Measurements from ENCODE around the gene BCLAF1.
A peak's percentile ranks its signal among the peaks of the same experiment; 100 is the strongest.

The BCLAF1 gene, protein sequence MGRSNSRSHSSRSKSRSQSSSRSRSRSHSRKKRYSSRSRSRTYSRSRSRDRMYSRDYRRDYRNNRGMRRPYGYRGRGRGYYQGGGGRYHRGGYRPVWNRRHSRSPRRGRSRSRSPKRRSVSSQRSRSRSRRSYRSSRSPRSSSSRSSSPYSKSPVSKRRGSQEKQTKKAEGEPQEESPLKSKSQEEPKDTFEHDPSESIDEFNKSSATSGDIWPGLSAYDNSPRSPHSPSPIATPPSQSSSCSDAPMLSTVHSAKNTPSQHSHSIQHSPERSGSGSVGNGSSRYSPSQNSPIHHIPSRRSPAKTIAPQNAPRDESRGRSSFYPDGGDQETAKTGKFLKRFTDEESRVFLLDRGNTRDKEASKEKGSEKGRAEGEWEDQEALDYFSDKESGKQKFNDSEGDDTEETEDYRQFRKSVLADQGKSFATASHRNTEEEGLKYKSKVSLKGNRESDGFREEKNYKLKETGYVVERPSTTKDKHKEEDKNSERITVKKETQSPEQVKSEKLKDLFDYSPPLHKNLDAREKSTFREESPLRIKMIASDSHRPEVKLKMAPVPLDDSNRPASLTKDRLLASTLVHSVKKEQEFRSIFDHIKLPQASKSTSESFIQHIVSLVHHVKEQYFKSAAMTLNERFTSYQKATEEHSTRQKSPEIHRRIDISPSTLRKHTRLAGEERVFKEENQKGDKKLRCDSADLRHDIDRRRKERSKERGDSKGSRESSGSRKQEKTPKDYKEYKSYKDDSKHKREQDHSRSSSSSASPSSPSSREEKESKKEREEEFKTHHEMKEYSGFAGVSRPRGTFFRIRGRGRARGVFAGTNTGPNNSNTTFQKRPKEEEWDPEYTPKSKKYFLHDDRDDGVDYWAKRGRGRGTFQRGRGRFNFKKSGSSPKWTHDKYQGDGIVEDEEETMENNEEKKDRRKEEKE

DNA sequence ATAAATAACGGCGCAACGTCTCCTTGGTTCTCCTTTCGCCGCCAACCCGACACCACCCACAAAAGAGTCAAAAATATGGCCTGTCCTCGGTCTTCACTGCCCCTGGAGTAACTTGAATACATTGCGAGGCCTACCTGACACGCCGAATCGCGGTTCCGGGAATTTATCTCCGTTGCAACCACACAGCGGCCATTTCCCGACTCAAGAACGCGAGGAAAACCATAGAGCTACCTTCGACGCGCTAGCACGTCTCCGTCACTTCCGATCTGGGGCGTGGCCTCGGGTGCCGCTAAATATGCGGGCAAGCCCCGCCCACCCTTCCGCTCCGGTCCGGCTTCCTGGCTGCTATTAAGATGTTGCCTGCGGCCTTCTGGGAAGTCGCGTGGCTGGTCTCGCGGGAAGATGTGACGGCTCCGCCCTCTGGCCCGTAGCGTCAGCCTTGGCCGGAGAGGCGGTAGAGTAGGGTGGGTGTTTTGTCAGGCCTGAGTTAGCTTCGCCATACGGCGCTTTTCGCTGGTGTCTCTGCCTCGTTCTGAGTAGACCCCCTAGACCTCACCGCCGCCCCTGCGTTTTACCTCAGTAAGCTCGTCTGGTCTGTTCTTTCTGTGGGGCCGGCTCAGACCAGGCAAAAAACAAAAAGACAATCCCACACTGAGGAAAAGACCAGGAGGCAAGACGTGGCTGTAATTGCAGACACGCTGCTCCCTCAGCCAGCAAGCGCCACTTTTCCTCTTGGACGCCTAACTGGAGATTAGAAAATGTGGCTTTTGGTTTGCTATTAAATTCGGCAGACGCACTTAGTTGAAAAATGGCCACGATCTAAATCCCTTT is at the start of gene BCLAF1:
TSS of gene BCLAF1 (minus strand) at position 268 of the 831 bp plus-strand sequence. CDS start 9,980 bp downstream, outside the sequence.
- TF ChIP-seq, protein P1, sequence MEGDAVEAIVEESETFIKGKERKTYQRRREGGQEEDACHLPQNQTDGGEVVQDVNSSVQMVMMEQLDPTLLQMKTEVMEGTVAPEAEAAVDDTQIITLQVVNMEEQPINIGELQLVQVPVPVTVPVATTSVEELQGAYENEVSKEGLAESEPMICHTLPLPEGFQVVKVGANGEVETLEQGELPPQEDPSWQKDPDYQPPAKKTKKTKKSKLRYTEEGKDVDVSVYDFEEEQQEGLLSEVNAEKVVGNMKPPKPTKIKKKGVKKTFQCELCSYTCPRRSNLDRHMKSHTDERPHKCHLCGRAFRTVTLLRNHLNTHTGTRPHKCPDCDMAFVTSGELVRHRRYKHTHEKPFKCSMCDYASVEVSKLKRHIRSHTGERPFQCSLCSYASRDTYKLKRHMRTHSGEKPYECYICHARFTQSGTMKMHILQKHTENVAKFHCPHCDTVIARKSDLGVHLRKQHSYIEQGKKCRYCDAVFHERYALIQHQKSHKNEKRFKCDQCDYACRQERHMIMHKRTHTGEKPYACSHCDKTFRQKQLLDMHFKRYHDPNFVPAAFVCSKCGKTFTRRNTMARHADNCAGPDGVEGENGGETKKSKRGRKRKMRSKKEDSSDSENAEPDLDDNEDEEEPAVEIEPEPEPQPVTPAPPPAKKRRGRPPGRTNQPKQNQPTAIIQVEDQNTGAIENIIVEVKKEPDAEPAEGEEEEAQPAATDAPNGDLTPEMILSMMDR (IDR thresholded peaks at IDR 0.05; ENCODE audit: low read depth, low read length, missing control alignments), result no peak
- Histone ChIP-seq H3K4me3 (ENCODE audit: low read depth, low read length) (peak within 1 kb of the TSS; percentile 100), H3K27me3 (replicated peaks) (no peaks in the 10 kb centered on the region), H3K27ac (peak within 1 kb of the TSS; percentile 97), H3K36me3 (replicated peaks) (peaks cover 2% of the 10 kb centered on the region)
- in situ Hi-C loops (cut with HindIII; ENCODE audit: low pct_ligation_motif_present, low sequenced_read_pairs), result no loop called here
- peak; percentile 100 for DNase-seq

DNA sequence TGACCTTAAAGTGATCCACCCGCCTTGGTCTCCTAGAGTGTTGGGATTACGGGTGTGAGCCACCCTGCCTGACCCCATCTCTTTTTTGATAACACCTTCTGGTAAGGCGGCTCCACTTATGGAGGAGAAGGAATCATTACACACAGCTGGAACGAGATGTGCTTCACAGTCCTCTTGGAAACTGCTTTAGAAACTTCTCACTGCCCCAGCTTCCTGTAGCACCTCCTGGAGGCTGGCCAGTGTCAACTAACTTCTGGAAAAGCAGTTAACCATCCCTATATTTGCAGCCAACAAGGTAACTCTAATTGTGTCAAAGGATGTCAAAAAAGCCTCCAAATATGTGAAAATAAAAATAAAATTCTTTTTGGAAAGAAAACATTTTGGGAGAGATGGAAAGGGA is 48.8 kb upstream of the BCLAF1 start:
- Histone ChIP-seq H3K4me3 (ENCODE audit: low read depth, low read length) (no peak overlapping the region), H3K27me3 (replicated peaks) (no peaks in the 10 kb centered on the region), H3K36me3 (replicated peaks) (no peaks in the 10 kb centered on the region), H3K27ac (no peak overlapping the region)
- TF ChIP-seq, protein P1 (IDR thresholded peaks at IDR 0.05; ENCODE audit: low read depth, low read length, missing control alignments), result no peak
- DNase-seq, result no peak
- in situ Hi-C loops (cut with HindIII; ENCODE audit: low pct_ligation_motif_present, low sequenced_read_pairs), result no loop called here

DNA sequence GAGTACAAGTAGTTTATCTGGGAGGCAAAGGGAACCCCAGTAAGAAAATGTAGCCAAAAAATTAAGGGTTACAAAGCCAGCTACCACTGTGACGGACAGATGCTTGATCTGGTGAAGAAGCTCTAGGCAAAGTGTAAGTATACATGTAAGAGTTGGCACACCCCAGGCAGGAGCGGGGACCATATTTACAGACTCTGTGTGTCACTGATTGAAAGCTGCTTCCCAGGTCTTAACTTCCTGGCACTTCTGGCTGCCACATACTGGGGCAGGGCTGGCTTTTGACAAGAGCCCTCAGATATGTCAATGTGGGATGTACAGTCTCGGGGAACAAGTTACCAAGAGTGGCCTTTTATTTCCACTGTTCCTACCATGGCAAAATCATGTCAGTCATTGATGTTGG is 48.0 kb upstream of the BCLAF1 start:
- in situ Hi-C loops (cut with HindIII; ENCODE audit: low pct_ligation_motif_present, low sequenced_read_pairs), result no loop called here

DNA sequence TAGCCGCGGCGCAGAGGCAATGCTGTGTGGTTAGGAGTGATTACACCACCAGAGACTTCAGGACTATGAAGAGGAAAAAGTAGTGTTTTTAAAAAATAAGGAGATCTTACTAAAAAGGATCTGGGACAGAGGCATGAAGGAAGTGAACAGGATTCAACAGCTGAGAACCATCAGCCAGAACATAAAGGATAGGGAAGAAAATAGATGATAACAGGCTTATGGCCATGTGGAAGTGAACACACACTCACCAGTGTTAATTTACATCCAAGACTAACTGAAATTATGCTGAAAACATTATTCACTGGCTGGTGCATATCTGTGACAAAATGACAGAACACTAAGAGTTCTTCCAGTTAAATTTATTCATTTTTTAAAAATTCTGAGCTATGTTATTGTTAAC is 47.5 kb upstream of the BCLAF1 start:
- DNase-seq, result no peak
- TF ChIP-seq, protein P1 (IDR thresholded peaks at IDR 0.05; ENCODE audit: low read depth, low read length, missing control alignments), result no peak
- Histone ChIP-seq H3K4me3 (ENCODE audit: low read depth, low read length) (no peak overlapping the region), H3K27ac (no peak overlapping the region), H3K36me3 (replicated peaks) (no peaks in the 10 kb centered on the region), H3K27me3 (replicated peaks) (no peaks in the 10 kb centered on the region)
- in situ Hi-C loops (cut with HindIII; ENCODE audit: low pct_ligation_motif_present, low sequenced_read_pairs), result no loop called here

More for the DNA sequence above, 48.0 kb upstream of the BCLAF1 start:
- no peak overlapping the region for H3K27ac ChIP-seq
- TF ChIP-seq, protein P1 (IDR thresholded peaks at IDR 0.05; ENCODE audit: low read depth, low read length, missing control alignments), result no peak
- H3K27me3 ChIP-seq (replicated peaks), result no peaks in the 10 kb centered on the region
- H3K4me3 ChIP-seq (ENCODE audit: low read depth, low read length), result no peak overlapping the region
- H3K36me3 ChIP-seq (replicated peaks), result no peaks in the 10 kb centered on the region
- DNase-seq, result no peak

DNA sequence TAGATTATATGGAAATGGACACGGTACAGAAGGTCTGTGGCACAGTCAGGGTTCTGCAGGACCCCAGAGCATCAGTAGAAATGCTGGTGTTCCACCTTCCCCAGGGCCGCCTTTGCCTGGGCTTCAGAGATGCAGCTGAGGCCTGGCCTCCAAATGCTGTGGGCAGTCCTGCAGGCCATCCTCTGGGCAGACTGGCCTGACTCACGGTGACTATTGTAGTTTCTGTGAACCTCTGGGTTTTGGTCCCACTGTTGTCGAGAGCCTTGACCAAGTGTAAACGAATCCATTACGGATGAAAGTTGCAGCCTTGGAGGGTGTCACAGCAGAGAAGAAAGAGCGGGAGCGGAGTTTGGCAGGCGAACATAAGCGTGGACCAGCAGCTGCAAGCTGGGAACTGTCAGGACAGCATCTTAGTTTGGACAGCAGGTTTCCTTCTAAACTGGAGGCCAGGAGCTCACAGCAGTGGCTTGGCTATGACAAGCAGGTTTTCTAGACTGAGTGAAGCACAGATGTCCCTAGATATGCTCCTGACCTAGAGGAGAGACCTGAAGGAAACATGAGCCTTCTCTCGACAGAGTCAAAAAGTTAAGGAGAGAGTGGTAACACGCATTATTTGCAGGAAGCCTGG is 46.2 kb upstream of the BCLAF1 start:
- in situ Hi-C loops (cut with HindIII; ENCODE audit: low pct_ligation_motif_present, low sequenced_read_pairs), result no loop called here

More for the DNA sequence above, 46.2 kb upstream of the BCLAF1 start:
- no peak for DNase-seq
- Histone ChIP-seq H3K27ac (no peak overlapping the region), H3K27me3 (replicated peaks) (no peaks in the 10 kb centered on the region), H3K4me3 (ENCODE audit: low read depth, low read length) (no peak overlapping the region), H3K36me3 (replicated peaks) (no peaks in the 10 kb centered on the region)
- TF ChIP-seq, protein P1 (IDR thresholded peaks at IDR 0.05; ENCODE audit: low read depth, low read length, missing control alignments), result no peak
